GM12892 (cell line): ENCODE data around the gene LRRC8B.

Source experiments
- POLR2A ChIP-seq: IDR thresholded peaks from 2 replicates; pipeline ENCODE4 v1.6.1; 2011; ENCODE audit warnings: low read depth, low read length, control low read depth
- POLR2AphosphoS5 ChIP-seq: IDR thresholded peaks from 2 replicates; pipeline ENCODE4 v1.6.1; 2011; ENCODE audit warnings: low read depth, low read length, control low read depth

GRCh38 chr1:89527256-89527655 lies 2.6 kb downstream of the LRRC8B start:
- TF ChIP-seq POLR2AphosphoS5 (no peak), POLR2A (no peak)
